ENCODE measurements around the gene FXYD2.

DNA sequence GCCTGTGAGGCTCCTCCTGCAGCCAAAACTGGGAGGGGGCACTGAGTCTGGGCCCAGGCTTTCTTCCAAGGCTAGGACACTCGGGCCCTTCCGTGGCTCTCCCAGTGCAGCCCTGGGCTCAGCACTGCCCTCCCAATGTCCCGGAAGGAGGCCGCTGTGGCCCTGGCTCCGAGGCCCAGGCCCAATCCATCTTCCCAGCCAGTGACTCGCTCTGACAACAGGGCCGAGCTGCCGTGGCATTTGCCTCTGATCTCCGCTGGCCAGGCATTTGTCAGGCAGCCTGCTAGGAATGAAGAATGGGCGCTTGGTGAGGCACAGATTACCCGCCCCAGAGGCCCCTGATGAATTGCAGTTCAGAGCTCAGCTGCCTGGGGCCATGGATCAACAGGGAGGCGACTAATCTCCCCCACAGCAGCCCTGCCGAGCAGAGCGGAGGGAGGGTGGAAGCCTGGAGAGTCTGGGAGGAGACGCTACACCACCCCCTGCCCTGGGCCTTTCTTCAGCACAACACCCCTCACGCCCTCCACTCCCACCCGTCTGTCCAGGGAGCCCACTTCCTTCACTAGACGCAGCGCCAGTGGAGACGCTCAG is 8.3 kb downstream of the FXYD2 start:
- TF ChIP-seq EP300 (IDR thresholded peaks at IDR 0.05) (no peak), POLR2A (IDR thresholded peaks at IDR 0.05) (no peak)

All from suprapubic skin (tissue), 2 donors.